OCI-LY1 (cell line): Measurements from ENCODE around the gene CAMTA2.

ENCODE experiments used
- H2AFZ ChIP-seq: fragments of 200-600 bp; sonication (generic), shearing (Covaris generic); 2 replicates; pipeline ENCODE4 v1.6.0; 2014; ENCODE audit warnings: antibody characterized with exemption, mild to moderate bottlenecking, low read length
- H3F3A ChIP-seq: fragments of 200-600 bp; sonication (generic), shearing (Covaris generic); 2 replicates; pipeline ENCODE4 v1.6.0; 2014; ENCODE audit warnings: mild to moderate bottlenecking, antibody characterized with exemption, low read length, moderate library complexity; ENCODE audit not compliant: insufficient read depth
- H3K27ac ChIP-seq: fragments of 200-600 bp; sonication (generic); 2 replicates; pipeline ENCODE4 v1.5.1; 2014; ENCODE audit warnings: low read length, mixed run types, mild to moderate bottlenecking, low read depth; ENCODE audit not compliant: poor library complexity, severe bottlenecking
- H3K27me3 ChIP-seq: fragments of 200-600 bp; sonication (generic); 2 replicates; pipeline ENCODE4 v1.6.0; 2014; ENCODE audit warnings: antibody characterized with exemption, mild to moderate bottlenecking, low read length, moderate library complexity; ENCODE audit not compliant: insufficient read depth
- H3K36me3 ChIP-seq: fragments of 200-600 bp; sonication (generic); 2 replicates; pipeline ENCODE4 v1.6.1; 2014; ENCODE audit warnings: mild to moderate bottlenecking, antibody characterized with exemption, low read length, moderate library complexity, mixed read lengths; ENCODE audit not compliant: insufficient read depth
- H3K4me1 ChIP-seq: fragments of 200-600 bp; sonication (generic); 2 replicates; pipeline ENCODE4 v1.5.1; 2014; ENCODE audit warnings: mild to moderate bottlenecking, low read length, moderate library complexity; ENCODE audit not compliant: insufficient read depth, severe bottlenecking
- H3K4me2 ChIP-seq: fragments of 200-600 bp; sonication (generic), shearing (Covaris generic); 2 replicates; pipeline ENCODE4 v1.6.1; 2014; ENCODE audit warnings: low read length
- H3K4me3 ChIP-seq: fragments of 200-600 bp; sonication (generic); 2 replicates; pipeline ENCODE4 v1.5.1; 2014; ENCODE audit warnings: low read length, low read depth, mild to moderate bottlenecking, mixed read lengths; ENCODE audit not compliant: poor library complexity, severe bottlenecking
- H3K79me2 ChIP-seq: fragments of 200-600 bp; shearing (Covaris generic); 2 replicates; pipeline ENCODE4 v1.6.1; 2016; ENCODE audit warnings: mixed run types, low read length, mixed read lengths; ENCODE audit not compliant: insufficient read depth
- H3K9ac ChIP-seq: fragments of 200-600 bp; sonication (generic), shearing (Covaris generic); 2 replicates; pipeline ENCODE4 v1.6.1; 2014; ENCODE audit warnings: mild to moderate bottlenecking, low read length, mixed read lengths
- H3K9me2 ChIP-seq: fragments of 200-600 bp; sonication (generic), shearing (Covaris generic); 2 replicates; pipeline ENCODE4 v1.6.1; 2014; ENCODE audit warnings: low read depth, mild to moderate bottlenecking, low read length, mixed read lengths
- H3K9me3 ChIP-seq: fragments of 200-600 bp; shearing (Covaris generic); 2 replicates; pipeline ENCODE4 v1.6.1; 2014; ENCODE audit warnings: low read length, mixed read lengths
- H4K20me1 ChIP-seq: fragments of 200-600 bp; sonication (generic), shearing (Covaris generic); 2 replicates; pipeline ENCODE4 v1.6.0; 2016; ENCODE audit warnings: mild to moderate bottlenecking, low read length; ENCODE audit not compliant: insufficient read depth
- EZH2 ChIP-seq: fragments of 200-600 bp; sonication (generic), shearing (Covaris generic); IDR thresholded peaks from 2 replicates; pipeline ENCODE4 v1.8.0; 2017; ENCODE audit warnings: borderline replicate concordance, mixed run types, mild to moderate bottlenecking, antibody characterized with exemption, low read length, moderate library complexity, mixed read lengths
- TF ChIP-seq, protein P1 (sequence below): fragments of 200-600 bp; sonication (generic), shearing (Covaris generic); IDR thresholded peaks from 2 replicates; pipeline ENCODE4 v1.5.1; 2017; ENCODE audit warnings: mild to moderate bottlenecking, antibody characterized with exemption, low read length, moderate library complexity, mixed read lengths

Gene CAMTA2

DNA sequence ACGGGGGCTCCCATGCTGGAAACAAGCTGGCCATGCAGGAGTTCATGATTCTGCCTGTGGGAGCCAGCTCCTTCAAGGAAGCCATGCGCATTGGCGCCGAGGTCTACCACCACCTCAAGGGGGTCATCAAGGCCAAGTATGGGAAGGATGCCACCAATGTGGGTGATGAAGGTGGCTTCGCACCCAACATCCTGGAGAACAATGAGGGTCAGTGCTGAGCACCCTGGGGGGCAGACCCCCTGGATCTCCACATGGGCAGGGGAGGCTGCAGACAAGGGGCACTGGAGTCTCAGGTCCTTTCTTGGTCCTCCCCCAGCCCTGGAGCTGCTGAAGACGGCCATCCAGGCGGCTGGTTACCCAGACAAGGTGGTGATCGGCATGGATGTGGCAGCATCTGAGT, 32.4 kb downstream of the CAMTA2 start:
- H3K27me3 ChIP-seq, result no peaks in the 10 kb centered on the region
- H2AFZ ChIP-seq, result no peak overlapping the region
- H3K4me2 ChIP-seq, result no peak overlapping the region
- no peaks in the 10 kb centered on the region for H3K9me3 ChIP-seq
- no peak overlapping the region for H3K27ac ChIP-seq
- peaks cover 12% of the 10 kb centered on the region for H3K4me1 ChIP-seq
- no peak for TF ChIP-seq EZH2
- TF ChIP-seq, protein P1, sequence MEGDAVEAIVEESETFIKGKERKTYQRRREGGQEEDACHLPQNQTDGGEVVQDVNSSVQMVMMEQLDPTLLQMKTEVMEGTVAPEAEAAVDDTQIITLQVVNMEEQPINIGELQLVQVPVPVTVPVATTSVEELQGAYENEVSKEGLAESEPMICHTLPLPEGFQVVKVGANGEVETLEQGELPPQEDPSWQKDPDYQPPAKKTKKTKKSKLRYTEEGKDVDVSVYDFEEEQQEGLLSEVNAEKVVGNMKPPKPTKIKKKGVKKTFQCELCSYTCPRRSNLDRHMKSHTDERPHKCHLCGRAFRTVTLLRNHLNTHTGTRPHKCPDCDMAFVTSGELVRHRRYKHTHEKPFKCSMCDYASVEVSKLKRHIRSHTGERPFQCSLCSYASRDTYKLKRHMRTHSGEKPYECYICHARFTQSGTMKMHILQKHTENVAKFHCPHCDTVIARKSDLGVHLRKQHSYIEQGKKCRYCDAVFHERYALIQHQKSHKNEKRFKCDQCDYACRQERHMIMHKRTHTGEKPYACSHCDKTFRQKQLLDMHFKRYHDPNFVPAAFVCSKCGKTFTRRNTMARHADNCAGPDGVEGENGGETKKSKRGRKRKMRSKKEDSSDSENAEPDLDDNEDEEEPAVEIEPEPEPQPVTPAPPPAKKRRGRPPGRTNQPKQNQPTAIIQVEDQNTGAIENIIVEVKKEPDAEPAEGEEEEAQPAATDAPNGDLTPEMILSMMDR, result no peak
- no peaks in the 10 kb centered on the region for H3K9me2 ChIP-seq
- no peak overlapping the region for H3K9ac ChIP-seq
- H3F3A ChIP-seq, result no peaks in the 10 kb centered on the region
- H3K36me3 ChIP-seq, result peaks cover 10% of the 10 kb centered on the region
- no peaks in the 10 kb centered on the region for H4K20me1 ChIP-seq
- H3K4me3 ChIP-seq, result no peak overlapping the region
- H3K79me2 ChIP-seq, result no peaks in the 10 kb centered on the region

DNA sequence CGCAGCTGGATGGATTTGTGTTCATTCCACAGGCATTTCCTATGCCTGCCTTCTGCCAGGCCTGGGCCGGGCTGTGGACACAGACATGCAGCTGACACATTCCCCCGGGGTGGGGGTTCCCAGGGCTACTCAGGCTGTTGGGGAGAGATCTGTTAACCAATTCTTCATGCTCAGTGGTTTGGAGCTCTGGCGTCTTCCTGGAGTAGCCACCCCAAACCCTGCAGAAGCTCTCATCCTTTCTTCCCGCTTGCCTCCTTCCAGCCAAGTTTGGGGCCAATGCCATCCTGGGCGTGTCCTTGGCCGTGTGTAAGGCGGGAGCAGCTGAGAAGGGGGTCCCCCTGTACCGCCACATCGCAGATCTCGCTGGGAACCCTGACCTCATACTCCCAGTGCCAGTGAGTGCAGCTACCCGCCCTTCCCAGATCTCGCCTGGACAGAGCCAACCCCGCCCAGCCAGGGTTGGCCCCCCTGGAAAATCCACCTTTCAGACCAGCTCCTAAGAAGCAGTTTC, 34.0 kb downstream of the CAMTA2 start:
- no peak overlapping the region for H3K27ac ChIP-seq
- no peaks in the 10 kb centered on the region for H3F3A ChIP-seq
- H3K27me3 ChIP-seq, result no peaks in the 10 kb centered on the region
- TF ChIP-seq, protein P1, result no peak
- no peak for TF ChIP-seq EZH2
- no peaks in the 10 kb centered on the region for H3K36me3 ChIP-seq
- H3K4me1 ChIP-seq, result peaks cover 17% of the 10 kb centered on the region
- no peaks in the 10 kb centered on the region for H3K9me2 ChIP-seq
- no peaks in the 10 kb centered on the region for H3K79me2 ChIP-seq
- no peak overlapping the region for H3K4me2 ChIP-seq
- H4K20me1 ChIP-seq, result no peaks in the 10 kb centered on the region
- no peak overlapping the region for H2AFZ ChIP-seq
- no peak overlapping the region for H3K4me3 ChIP-seq
- H3K9me3 ChIP-seq, result no peaks in the 10 kb centered on the region
- no peak overlapping the region for H3K9ac ChIP-seq

DNA sequence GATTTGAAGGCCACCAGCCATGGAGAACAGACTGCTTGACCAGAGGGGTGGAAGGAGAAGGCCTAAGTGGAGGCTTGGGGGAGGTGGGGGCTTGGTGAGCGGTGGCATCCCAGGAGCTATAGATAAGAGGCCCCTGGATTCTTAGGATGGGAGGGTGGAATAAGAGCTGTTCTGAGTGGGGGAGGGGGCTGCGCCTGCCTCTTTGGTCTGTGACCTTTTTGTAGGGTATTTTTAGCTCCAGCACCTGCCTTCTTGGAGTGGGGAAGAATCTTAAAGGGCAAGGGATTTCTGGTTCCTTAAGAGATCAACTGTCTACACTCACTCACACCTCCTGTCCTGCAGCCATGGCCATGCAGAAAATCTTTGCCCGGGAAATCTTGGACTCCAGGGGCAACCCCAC, 36.0 kb downstream of the CAMTA2 start:
- no peak overlapping the region for H3K9ac ChIP-seq
- H3K79me2 ChIP-seq, result peaks cover 9% of the 10 kb centered on the region
- peaks cover 23% of the 10 kb centered on the region for H3K4me1 ChIP-seq
- H3K36me3 ChIP-seq, result peaks cover 16% of the 10 kb centered on the region
- no peaks in the 10 kb centered on the region for H3F3A ChIP-seq
- no peak overlapping the region for H3K4me3 ChIP-seq
- H4K20me1 ChIP-seq, result no peaks in the 10 kb centered on the region
- H2AFZ ChIP-seq, result no peak overlapping the region
- H3K27me3 ChIP-seq, result no peaks in the 10 kb centered on the region
- TF ChIP-seq EZH2, result no peak
- TF ChIP-seq, protein P1, result no peak
- H3K27ac ChIP-seq, result no peak overlapping the region
- no peaks in the 10 kb centered on the region for H3K9me3 ChIP-seq
- no peaks in the 10 kb centered on the region for H3K9me2 ChIP-seq
- H3K4me2 ChIP-seq, result no peak overlapping the region
